NCI-H82 treated with DMSO at 0.1 percent for 48 hours (cell line): ENCODE measurements around the gene RESP18.

Source experiments
- DNase-seq: peaks from one replicate; lab custom pipeline; 2025; ENCODE audit not compliant: unreplicated experiment; lab: John Stamatoyannopoulos, UW

RESP18 gene

DNA sequence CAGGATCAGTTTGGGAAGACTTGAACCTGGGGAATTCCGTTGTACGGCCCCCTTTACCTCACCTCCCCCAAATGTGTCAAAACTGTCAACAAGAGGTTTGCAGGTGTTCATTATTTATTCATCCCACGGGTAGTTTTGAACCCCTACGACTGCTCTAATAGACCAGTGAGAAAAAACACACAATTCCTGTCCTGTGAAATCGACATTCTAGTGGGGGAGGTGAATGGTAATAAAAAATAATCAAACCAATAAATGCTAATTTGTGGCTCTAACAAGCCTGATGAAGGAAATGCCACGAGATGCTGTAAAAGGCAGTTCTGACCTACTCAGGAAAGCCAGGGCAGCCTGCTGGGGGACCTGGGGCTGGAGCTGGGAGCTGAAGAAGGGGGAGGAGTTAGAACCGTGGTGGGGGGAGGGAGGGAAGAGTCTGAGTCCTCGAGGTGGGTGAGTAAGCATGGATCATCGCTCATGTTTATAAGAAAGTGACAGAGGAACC lies 53.8 kb downstream of the RESP18 start:
- no peak for DNase-seq

DNA sequence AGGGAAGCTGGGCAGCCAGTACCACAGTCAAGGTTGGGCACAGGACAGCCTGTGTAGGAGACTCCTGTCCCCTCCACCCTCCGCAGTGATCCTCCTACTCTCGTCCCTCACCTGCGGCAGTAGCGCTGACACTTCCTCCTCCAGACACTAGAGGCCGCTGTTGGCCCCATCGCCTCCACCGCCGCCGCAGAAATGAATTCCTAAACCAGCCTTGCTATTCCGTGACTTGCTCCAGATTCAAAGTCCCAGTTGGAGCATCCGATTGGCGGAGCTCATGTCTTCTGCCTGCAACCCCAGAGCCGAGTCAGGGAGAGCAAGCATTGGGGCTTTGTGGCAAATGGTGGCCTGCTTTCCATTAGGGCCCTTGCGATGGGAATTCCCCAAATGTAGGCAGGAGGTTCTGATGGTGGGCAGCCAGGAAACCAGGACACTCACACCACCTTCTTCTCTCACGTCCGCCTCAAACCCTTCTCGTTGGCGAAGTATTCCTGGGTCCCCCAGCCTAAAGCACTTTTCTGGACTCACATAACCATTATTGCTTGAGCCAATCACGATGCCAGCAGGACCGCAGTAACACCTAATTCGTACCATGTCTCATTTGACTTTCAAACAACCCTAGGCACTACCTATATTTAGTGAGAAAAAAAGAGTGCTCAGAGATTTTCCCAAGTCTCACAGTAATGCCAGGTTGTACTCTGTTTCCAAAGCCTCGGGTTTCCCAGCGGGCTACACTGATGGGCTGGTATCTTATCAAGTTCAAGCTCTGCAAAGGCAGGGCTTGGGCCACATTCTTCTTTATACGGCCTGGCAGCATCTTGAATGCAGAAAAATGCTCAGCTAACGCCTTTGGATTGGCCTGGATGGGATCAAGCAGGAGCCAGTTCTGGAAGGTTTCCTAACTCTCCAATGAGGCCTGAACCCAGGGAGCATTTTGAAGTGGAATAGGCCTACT lies 54.6 kb downstream of the RESP18 start:
- peak; percentile 74 for DNase-seq
